ENCODE data around the gene SPIRE2. TPM values are rescaled to one million over a fixed set of nuclear protein-coding genes. Genes with fewer than 3 reads are reported as not detected.

The SPIRE2 gene
- total and polyA plus RNA-seq, 2 donors, result 1.6 to 3.7 TPM

DNA sequence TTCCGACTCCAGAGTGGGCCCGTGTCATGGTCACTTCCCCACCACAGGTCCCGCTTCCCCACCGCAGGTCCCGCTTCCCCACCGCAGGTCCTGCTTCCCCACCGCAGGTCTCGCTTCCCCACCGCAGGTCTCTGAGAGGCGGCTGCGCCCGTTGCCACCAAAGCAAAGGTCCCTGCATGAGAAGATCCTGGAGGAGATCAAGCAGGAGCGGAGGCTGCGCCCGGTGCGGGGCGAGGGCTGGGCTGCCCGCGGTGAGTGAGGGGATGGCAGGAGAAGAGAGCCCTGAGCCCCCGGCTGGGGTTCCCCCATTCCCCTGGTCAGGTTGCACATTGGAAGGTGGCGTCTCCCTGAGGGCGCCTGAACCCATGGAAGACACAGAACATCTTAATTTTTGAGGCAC lies 27.7 kb downstream of the SPIRE2 start:
- H3K4me1 ChIP-seq (ENCODE audit: control insufficient read depth in 2 of 2, insufficient read depth in 2 of 2, low read length in 2 of 2), result peaks cover 0 to 6% of the 10 kb centered on the region in 2 donors
- no peak for DNase-seq (ENCODE audit: low read depth in 6 of 9, low spot score in 9 of 9)
- 95% methylated on average over 22 of the region's 22 CpGs for WGBS
- no peaks in the 10 kb centered on the region for H3K36me3 ChIP-seq (ENCODE audit: control insufficient read depth in 2 of 2, insufficient read depth in 2 of 2, low read length in 1 of 2)
- H3K9me3 ChIP-seq (ENCODE audit: control insufficient read depth in 2 of 2, insufficient read depth in 1 of 2, low read length in 1 of 2), result no peaks in the 10 kb centered on the region
- no peak overlapping the region for H3K27ac ChIP-seq (ENCODE audit: low read depth in 1 of 2, low read length in 1 of 2)
- H3K4me3 ChIP-seq (ENCODE audit: low read length in 2 of 2), result no peak overlapping the region
- H3K27me3 ChIP-seq (ENCODE audit: control insufficient read depth in 2 of 2, insufficient read depth in 1 of 2, low read length in 1 of 2), result no peaks in the 10 kb centered on the region

DNA sequence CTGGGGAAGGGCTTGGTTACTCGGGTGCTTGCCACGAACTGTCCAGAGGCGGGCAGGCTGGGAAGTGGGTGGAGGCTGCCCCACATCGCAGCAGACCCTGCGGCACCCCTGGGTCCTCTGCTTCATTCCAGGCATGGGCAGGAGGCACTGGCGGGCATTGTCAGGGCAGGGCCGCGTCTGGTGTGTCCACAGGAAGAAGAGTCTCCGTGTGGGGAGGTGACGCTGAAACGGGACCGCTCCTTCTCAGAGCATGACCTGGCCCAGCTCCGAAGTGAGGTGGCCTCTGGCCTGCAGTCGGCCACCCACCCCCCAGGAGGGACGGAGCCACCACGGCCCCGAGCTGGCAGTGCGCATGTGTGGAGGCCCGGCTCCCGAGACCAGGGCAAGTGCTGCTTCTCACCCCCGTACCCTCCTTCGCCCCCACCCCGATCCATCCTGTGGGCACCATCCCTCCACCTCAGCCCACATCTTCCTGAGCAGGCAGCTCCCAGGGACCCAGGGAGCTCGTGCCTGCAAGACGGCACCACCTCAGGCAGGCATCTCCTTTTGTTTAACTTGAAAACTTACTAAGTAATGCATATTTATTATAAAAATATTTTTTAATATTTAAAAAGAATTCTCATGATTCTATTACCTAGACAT lies 30.8 kb downstream of the SPIRE2 start:
- H3K4me1 ChIP-seq (ENCODE audit: control insufficient read depth in 2 of 2, insufficient read depth in 2 of 2, low read length in 2 of 2), result peaks cover 12 to 24% of the 10 kb centered on the region in 2 donors
- 95% methylated on average over 25 of the region's 25 CpGs for WGBS
- no peaks in the 10 kb centered on the region for H3K9me3 ChIP-seq (ENCODE audit: control insufficient read depth in 2 of 2, insufficient read depth in 1 of 2, low read length in 1 of 2)
- H3K36me3 ChIP-seq (ENCODE audit: control insufficient read depth in 2 of 2, insufficient read depth in 2 of 2, low read length in 1 of 2), result no peaks in the 10 kb centered on the region
- H3K27ac ChIP-seq (ENCODE audit: low read depth in 1 of 2, low read length in 1 of 2), result no peak overlapping the region
- no peaks in the 10 kb centered on the region for H3K27me3 ChIP-seq (ENCODE audit: control insufficient read depth in 2 of 2, insufficient read depth in 1 of 2, low read length in 1 of 2)
- no peak for DNase-seq (ENCODE audit: low read depth in 6 of 9, low spot score in 9 of 9)
- H3K4me3 ChIP-seq (ENCODE audit: low read length in 2 of 2), result no peak overlapping the region

DNA sequence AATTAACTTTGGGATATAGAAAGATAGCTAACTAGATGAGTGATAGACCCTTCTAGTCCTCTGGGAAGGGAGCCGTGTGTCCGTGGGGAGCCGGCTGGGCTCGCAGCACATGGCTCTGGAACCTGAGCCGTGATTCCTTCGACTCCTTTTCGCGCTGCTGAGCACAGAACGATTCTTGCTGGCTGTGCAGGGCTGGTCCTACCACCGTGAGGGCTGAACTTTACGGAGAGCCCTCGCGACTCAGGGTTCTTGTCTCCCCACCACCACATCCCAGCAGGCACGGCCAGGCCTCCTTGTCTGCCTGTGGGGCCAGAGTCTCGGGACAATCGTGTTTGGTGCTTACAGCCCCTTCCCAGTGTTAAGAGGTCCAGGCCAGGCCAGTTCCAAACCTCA lies 31.3 kb downstream of the SPIRE2 start:
- no peaks in the 10 kb centered on the region for H3K9me3 ChIP-seq (ENCODE audit: control insufficient read depth in 2 of 2, insufficient read depth in 1 of 2, low read length in 1 of 2)
- no peak overlapping the region for H3K27ac ChIP-seq (ENCODE audit: low read depth in 1 of 2, low read length in 1 of 2)
- H3K27me3 ChIP-seq (ENCODE audit: control insufficient read depth in 2 of 2, insufficient read depth in 1 of 2, low read length in 1 of 2), result no peaks in the 10 kb centered on the region
- no peaks in the 10 kb centered on the region for H3K36me3 ChIP-seq (ENCODE audit: control insufficient read depth in 2 of 2, insufficient read depth in 2 of 2, low read length in 1 of 2)
- peaks cover 17 to 30% of the 10 kb centered on the region in 2 donors for H3K4me1 ChIP-seq (ENCODE audit: control insufficient read depth in 2 of 2, insufficient read depth in 2 of 2, low read length in 2 of 2)
- DNase-seq (ENCODE audit: low read depth in 6 of 9, low spot score in 9 of 9), result no peak
- no peak overlapping the region for H3K4me3 ChIP-seq (ENCODE audit: low read length in 2 of 2)
- whole genome bisulfite sequencing, result 94% methylated on average over 16 of the region's 16 CpGs

DNA sequence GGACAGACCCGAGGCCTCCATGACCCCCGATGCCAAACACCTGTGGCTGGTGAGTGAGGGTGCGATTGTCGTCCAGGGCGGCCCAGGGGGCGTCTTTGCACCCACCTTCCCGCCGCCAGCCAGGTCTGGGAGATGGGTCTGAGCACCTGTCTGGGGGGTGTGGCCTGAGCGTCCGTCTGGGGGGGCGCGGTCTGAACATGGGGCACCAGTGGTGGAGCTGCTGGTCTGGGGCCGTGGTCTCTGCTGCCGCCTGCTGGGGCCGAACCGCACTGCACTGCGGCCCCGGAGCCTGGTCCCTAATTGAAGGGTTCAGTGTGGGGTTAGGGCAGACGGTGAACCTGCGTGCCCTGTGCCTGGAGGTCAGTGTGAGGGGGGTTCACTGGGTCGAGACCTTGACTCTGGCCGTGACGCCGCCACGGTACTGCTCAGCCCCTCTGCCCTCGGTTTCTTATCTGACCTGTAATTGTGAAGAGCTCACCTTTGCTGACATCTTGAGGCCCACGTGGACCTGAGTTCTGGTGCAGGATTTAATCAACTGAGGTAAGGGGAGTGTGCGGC lies 32.6 kb downstream of the SPIRE2 start:
- Histone ChIP-seq H3K36me3 (ENCODE audit: control insufficient read depth in 2 of 2, insufficient read depth in 2 of 2, low read length in 1 of 2) (no peaks in the 10 kb centered on the region), H3K4me1 (ENCODE audit: control insufficient read depth in 2 of 2, insufficient read depth in 2 of 2, low read length in 2 of 2) (peaks cover 17 to 30% of the 10 kb centered on the region in 2 donors), H3K4me3 (ENCODE audit: low read length in 2 of 2) (no peak overlapping the region), H3K27ac (ENCODE audit: low read depth in 1 of 2, low read length in 1 of 2) (no peak overlapping the region), H3K9me3 (ENCODE audit: control insufficient read depth in 2 of 2, insufficient read depth in 1 of 2, low read length in 1 of 2) (no peaks in the 10 kb centered on the region), H3K27me3 (ENCODE audit: control insufficient read depth in 2 of 2, insufficient read depth in 1 of 2, low read length in 1 of 2) (no peaks in the 10 kb centered on the region)
- 30% methylated on average over 28 of the region's 28 CpGs for WGBS
- peak in 5 of 9 donors; percentile 29 to 70 (median 53) for DNase-seq (ENCODE audit: low read depth in 6 of 9, low spot score in 9 of 9)

DNA sequence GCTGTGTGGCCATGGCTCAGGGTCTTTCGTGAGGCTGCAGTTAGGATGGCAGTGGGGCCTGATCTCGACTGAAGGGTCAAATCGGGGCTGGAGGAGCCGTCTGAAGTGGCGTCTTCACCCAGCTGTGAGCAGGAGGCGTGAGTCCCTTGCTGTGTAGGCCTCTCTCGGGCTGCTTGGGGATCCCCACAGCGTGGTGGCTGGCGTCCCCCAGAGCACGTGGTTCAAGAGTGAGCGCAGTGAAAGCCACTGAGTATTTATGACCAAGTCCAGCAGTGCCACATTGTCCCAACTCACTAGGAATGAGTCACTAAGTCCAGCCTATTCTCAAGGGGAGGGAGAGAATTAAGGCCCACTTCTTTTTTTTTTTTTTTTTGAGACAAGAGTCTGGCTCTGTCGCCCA lies 33.4 kb downstream of the SPIRE2 start:
- Histone ChIP-seq H3K36me3 (ENCODE audit: control insufficient read depth in 2 of 2, insufficient read depth in 2 of 2, low read length in 1 of 2) (no peaks in the 10 kb centered on the region), H3K9me3 (ENCODE audit: control insufficient read depth in 2 of 2, insufficient read depth in 1 of 2, low read length in 1 of 2) (no peaks in the 10 kb centered on the region), H3K4me3 (ENCODE audit: low read length in 2 of 2) (no peak overlapping the region), H3K4me1 (ENCODE audit: control insufficient read depth in 2 of 2, insufficient read depth in 2 of 2, low read length in 2 of 2) (peaks cover 17 to 30% of the 10 kb centered on the region in 2 donors), H3K27me3 (ENCODE audit: control insufficient read depth in 2 of 2, insufficient read depth in 1 of 2, low read length in 1 of 2) (no peaks in the 10 kb centered on the region), H3K27ac (ENCODE audit: low read depth in 1 of 2, low read length in 1 of 2) (no peak overlapping the region)
- DNase-seq (ENCODE audit: low read depth in 6 of 9, low spot score in 9 of 9), result no peak
- 95% methylated on average over 12 of the region's 12 CpGs for WGBS

DNA sequence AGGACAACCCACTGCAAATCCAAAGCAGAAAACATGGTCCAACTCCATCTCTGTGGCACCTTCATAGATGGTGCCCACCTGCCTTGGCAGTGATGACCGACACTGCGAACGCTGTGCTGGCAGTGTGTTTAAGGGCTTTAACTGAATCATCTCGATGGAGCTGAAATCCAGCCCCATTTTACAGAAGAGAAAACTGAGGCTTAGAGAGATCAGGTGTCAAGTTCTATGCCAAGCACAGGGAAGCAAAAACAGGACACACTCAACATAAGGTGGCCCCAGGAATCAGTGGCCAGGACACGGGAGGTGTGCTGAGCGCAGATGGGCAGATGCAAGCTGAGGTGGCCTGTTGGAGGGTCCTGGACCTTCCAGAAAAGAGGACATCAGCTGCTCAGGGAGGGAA lies 34.5 kb downstream of the SPIRE2 start:
- 99% methylated on average over 6 of the region's 6 CpGs for WGBS
- H3K36me3 ChIP-seq (ENCODE audit: control insufficient read depth in 2 of 2, insufficient read depth in 2 of 2, low read length in 1 of 2), result no peaks in the 10 kb centered on the region
- no peak for DNase-seq (ENCODE audit: low read depth in 6 of 9, low spot score in 9 of 9)
- H3K4me3 ChIP-seq (ENCODE audit: low read length in 2 of 2), result no peak overlapping the region
- peaks cover 1 to 6% of the 10 kb centered on the region in 2 donors for H3K9me3 ChIP-seq (ENCODE audit: control insufficient read depth in 2 of 2, insufficient read depth in 1 of 2, low read length in 1 of 2)
- H3K27me3 ChIP-seq (ENCODE audit: control insufficient read depth in 2 of 2, insufficient read depth in 1 of 2, low read length in 1 of 2), result no peaks in the 10 kb centered on the region
- H3K4me1 ChIP-seq (ENCODE audit: control insufficient read depth in 2 of 2, insufficient read depth in 2 of 2, low read length in 2 of 2), result peaks cover 17 to 30% of the 10 kb centered on the region in 2 donors
- no peak overlapping the region for H3K27ac ChIP-seq (ENCODE audit: low read depth in 1 of 2, low read length in 1 of 2)

DNA sequence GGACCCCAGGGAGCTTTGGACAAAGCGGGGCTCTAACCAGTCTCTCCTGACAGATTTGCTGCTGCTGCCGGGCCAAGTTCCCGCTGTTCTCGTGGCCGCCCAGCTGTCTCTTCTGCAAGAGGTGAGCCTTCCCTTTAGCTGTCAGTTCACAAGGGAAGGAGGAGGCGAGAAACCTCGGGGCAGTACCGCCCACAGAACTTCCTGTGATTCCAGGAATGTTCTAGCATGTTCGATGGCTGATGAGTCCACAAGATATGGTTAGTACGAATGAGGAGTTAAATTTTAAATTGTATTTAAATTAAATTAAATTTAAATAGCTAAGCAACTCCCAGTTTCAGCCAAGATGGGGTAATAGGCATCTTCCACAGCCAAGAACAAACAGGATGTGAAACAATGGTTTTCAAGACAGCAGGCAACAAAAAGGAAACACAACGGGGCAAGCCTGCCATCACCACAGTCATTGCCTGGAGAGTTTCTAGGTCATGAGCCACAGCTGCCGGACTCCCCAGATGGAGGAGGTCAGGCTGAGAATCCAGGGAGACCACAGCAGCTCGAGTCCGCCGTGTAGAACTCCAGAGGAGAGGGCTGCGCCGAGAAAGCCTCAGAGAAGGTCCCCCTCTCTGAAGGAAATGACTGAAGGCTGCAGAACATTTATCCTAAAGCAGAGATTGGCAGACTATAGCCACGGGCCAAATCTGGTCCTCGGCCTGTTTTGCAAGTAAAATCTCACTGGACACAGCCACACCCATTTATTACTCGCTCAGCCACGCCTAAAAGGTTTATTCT lies 35.7 kb downstream of the SPIRE2 start:
- DNase-seq (ENCODE audit: low read depth in 6 of 9, low spot score in 9 of 9), result peak in 6 of 9 donors; percentile 58 to 80 (median 62)
- WGBS, result 33% methylated on average over 21 of the region's 21 CpGs
- Histone ChIP-seq H3K9me3 (ENCODE audit: control insufficient read depth in 2 of 2, insufficient read depth in 1 of 2, low read length in 1 of 2) (peaks cover 5 to 10% of the 10 kb centered on the region in 2 donors), H3K4me1 (ENCODE audit: control insufficient read depth in 2 of 2, insufficient read depth in 2 of 2, low read length in 2 of 2) (peaks cover 17 to 30% of the 10 kb centered on the region in 2 donors), H3K27ac (ENCODE audit: low read depth in 1 of 2, low read length in 1 of 2) (peak overlapping the region; percentile 83 to 92), H3K4me3 (ENCODE audit: low read length in 2 of 2) (no peak overlapping the region), H3K36me3 (ENCODE audit: control insufficient read depth in 2 of 2, insufficient read depth in 2 of 2, low read length in 1 of 2) (peaks cover 0 to 3% of the 10 kb centered on the region in 2 donors), H3K27me3 (ENCODE audit: control insufficient read depth in 2 of 2, insufficient read depth in 1 of 2, low read length in 1 of 2) (no peaks in the 10 kb centered on the region)

DNA sequence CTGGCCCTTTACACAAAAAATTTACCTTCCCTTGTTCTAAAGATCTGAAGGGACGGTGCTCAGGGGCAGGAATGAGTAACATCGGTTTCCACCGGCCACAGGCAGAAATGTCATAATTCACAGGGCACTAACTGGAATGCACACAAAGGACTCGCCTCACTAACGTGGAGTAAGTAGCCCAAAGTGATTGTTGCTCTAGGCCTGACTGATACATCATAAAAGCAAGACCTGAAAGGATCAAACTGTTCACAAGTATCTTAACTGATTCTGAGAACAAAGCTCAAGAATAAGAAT lies 36.2 kb downstream of the SPIRE2 start:
- Histone ChIP-seq H3K4me1 (ENCODE audit: control insufficient read depth in 2 of 2, insufficient read depth in 2 of 2, low read length in 2 of 2) (peaks cover 17 to 30% of the 10 kb centered on the region in 2 donors), H3K27ac (ENCODE audit: low read depth in 1 of 2, low read length in 1 of 2) (peak overlapping the region; percentile 83 to 92), H3K27me3 (ENCODE audit: control insufficient read depth in 2 of 2, insufficient read depth in 1 of 2, low read length in 1 of 2) (no peaks in the 10 kb centered on the region), H3K36me3 (ENCODE audit: control insufficient read depth in 2 of 2, insufficient read depth in 2 of 2, low read length in 1 of 2) (peaks cover 0 to 3% of the 10 kb centered on the region in 2 donors), H3K9me3 (ENCODE audit: control insufficient read depth in 2 of 2, insufficient read depth in 1 of 2, low read length in 1 of 2) (peaks cover 5 to 10% of the 10 kb centered on the region in 2 donors), H3K4me3 (ENCODE audit: low read length in 2 of 2) (no peak overlapping the region)
- DNase-seq (ENCODE audit: low read depth in 6 of 9, low spot score in 9 of 9), result no peak
- 95% methylated on average over 5 of the region's 5 CpGs for WGBS

DNA sequence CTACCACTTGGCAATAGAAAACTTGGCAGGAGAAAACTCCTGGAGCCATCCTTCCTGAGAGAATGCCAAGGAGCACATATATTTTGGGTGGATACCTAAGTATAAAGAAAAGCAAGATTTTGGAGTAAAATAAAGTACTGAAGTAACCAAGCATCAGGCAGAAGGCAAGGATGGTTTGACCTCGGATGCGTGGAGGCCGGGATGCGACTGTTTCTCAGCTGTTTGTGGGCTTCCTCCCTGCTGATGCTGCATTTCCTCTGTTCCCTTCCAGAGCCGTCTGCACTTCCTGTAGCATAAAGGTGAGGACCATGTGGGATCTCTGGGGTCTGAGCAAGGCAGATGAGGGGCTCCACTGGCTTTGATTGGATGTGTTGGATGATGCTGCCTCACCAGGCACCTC lies 39.6 kb downstream of the SPIRE2 start:
- WGBS, result 93% methylated on average over 5 of the region's 5 CpGs
- peaks cover 0 to 3% of the 10 kb centered on the region in 2 donors for H3K36me3 ChIP-seq (ENCODE audit: control insufficient read depth in 2 of 2, insufficient read depth in 2 of 2, low read length in 1 of 2)
- peaks cover 21 to 26% of the 10 kb centered on the region in 2 donors for H3K4me1 ChIP-seq (ENCODE audit: control insufficient read depth in 2 of 2, insufficient read depth in 2 of 2, low read length in 2 of 2)
- no peak overlapping the region for H3K27ac ChIP-seq (ENCODE audit: low read depth in 1 of 2, low read length in 1 of 2)
- no peaks in the 10 kb centered on the region for H3K27me3 ChIP-seq (ENCODE audit: control insufficient read depth in 2 of 2, insufficient read depth in 1 of 2, low read length in 1 of 2)
- no peak for DNase-seq (ENCODE audit: low read depth in 6 of 9, low spot score in 9 of 9)
- H3K9me3 ChIP-seq (ENCODE audit: control insufficient read depth in 2 of 2, insufficient read depth in 1 of 2, low read length in 1 of 2), result peaks cover 5 to 10% of the 10 kb centered on the region in 2 donors
- no peak overlapping the region for H3K4me3 ChIP-seq (ENCODE audit: low read length in 2 of 2)

Data from thymus (tissue), 11 donors.